NCI-H1930 (cell line): ENCODE results near the gene ARHGAP22.

ENCODE experiments used
- DNase-seq, 2 experiments: peaks; one replicate each; lab custom pipeline; 2025; lab: John Stamatoyannopoulos, UW

Gene ARHGAP22

DNA sequence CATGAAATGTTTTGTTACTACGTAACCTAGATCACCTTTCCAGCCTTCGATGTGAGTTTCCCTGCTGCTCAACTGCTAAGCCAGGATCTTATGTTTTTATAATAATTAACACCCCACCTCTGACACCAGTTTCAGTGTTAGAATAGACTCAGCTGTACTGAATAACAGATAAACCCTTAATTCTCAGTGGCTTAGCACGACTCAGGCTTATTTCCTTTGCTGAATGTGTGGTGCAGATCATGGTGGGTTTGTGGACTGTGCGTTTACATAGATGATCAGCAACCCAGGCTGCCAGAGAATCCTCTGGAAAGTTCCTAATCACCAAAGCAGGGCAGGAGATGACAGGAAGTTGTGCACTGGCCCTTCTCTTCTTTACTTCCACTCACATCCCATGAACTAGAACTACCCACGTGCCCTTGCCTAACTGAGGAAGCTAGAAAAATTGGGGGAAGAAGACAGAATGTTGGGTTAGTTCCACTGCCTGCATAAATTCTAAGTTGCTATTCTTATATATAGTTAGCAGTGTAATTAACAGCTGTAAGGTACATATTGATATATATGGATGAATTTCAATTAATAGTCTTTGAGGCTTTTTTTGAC, 186.6 kb downstream of the ARHGAP22 start:
- no peak for DNase-seq

GRCh38 chr10:48417374-48417773, 187.5 kb downstream of the ARHGAP22 start:
- no peak for DNase-seq

- DNase-seq, result no peak
Observed at GRCh38 chr10:48416584-48417232, 188.2 kb downstream of the ARHGAP22 start.

GRCh38 chr10:48414778-48415177, 190.1 kb downstream of the ARHGAP22 start:
- no peak for DNase-seq

DNA sequence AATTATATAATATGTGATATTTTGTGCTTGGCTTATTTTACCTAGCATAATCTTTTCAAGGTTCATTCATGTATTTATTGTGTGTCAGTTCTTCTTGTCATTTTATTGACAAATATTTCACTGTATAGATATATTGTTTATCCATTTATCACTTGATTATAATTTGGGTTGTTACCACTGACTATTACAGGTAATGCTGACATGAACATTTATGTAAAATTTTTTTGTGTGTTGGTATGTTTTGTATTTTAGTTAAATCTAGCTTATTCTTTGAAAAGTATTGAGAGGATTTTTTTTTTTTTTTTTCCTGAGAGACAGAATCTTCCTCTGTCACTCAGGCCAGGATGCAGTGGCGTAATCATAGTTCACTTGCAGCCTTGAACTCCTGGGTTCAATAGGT, 190.7 kb downstream of the ARHGAP22 start:
- DNase-seq, result no peak

DNA sequence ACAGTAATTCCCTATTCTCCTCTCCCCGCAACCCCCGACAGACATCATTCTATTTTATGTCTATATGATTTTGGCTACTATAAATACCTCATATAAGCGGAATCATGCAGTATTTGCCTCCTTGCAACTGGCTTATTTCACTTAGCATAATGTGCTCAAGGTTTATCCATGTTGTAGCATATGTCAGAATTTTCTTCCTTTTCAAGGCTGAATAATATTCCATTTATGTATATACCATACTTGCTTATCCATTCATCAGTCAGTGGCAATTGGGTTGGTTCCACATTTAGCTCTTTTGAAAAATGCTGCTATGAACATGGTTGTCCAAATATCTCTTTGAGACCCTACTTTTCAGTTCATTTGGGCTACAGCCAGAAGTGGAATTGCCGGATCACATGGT, 191.9 kb downstream of the ARHGAP22 start:
- DNase-seq, result no peak

- DNase-seq, result no peak
Observed at GRCh38 chr10:48412081-48412480, 192.8 kb downstream of the ARHGAP22 start.

- DNase-seq, result no peak
Observed at GRCh38 chr10:48411510-48411909, 193.4 kb downstream of the ARHGAP22 start.

DNA sequence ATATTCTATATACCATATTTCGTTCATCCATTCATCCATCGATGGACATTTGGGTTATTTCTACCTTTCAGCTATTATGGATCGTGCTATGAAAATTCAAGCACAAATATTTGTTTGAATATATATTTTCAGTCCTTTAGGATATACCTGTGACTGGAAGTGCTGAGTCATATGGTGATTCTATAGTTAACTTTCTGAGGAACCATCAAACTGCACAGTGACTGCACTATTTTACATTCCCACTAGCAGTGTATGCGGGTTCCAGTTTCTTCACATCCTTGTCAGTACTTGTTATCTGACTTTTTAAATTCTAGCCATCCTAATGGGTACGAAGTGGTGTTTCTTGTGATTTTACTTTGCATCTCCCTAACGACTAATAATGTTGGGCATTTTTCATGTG, 194.4 kb downstream of the ARHGAP22 start:
- no peak for DNase-seq

DNA sequence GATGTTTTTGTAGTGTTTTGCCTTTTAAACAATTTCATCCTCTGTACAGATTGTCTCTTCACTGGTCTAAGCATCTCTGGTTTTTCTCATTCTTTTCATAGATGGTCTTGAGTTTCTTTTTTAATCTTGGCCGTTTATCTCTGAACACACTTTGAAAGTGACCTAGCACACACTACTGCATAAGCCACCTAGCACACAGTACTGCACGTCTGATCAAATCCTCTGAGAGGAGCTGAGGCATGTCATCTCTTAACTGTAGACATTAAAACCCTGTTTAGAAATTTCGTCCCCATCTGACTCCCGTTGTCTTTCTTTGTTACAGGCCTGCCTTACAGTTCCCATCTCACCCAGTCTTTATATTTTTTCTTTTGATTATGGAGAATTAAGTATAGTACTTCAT, 198.2 kb downstream of the ARHGAP22 start:
- DNase-seq, result no peak

- DNase-seq, result no peak
Observed at GRCh38 chr10:48406204-48406603, 198.7 kb downstream of the ARHGAP22 start.

DNA sequence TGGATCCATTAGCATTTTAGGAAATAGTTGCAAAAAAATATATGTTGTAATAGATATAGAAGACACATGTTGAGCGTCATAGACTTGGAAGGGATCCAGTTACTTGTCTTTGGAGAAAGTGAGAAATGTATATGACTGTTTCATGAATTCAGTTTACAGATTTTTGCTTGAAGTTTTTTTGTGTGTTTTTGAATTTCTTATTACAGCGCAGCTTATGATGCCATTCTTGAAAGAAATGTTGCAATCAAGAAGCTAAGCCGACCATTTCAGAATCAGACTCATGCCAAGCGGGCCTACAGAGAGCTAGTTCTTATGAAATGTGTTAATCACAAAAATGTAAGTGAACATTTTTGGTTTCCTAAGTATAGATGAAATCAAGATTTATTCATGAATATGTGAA, 200.2 kb downstream of the ARHGAP22 start:
- no peak for DNase-seq

DNA sequence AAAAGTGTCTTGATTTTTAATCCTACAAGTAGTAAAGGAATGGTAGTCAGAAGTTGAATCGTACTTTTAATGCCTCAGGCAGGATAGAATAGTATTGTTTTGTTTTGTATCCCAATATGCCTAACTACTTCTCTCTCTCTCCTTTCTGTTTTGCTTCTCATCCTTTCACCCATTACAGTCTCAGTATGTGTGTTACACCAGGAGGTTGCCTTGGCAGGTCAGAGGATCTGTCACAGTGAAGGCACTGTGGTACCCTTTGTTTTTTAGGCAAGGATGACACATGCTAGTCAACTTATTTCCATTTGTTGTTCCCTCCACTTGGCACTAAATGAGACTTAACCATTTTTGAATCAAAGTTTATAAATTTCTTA, 204.0 kb downstream of the ARHGAP22 start:
- no peak for DNase-seq

DNA sequence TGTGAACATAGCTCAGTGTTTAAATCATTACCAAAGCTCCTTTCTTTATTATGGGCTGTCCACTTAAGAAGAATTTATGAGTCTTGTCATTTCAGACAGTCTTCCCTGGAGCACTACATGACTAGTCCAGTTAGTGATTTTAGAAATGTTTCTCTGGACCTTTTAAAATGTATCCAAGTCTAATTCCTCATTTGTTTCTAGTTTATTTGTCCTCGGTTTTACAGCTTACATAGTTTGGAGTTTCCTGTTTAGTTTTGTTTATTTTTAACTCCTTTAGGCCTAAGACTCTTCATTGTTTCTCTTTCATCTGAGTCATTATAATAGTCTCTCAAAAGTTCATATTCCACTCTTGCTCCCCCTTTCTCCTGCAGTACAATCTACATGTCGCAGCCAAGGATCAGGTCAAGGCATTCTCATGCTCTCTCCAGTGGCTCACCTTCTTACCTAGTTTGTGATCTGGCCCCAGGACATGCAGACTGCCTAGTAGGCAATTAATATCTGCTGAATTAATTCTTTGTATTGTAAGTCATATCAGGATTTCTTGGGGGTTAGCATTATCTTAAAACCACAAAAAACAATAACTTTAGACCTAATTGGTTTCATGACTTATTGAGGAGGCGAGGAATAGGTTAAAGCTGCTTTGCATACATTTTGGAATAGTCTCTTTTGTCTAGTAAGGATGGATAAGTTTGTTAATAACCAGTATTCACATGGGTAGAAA, 204.6 kb downstream of the ARHGAP22 start:
- DNase-seq, result no peak

- no peak for DNase-seq
Observed at GRCh38 chr10:48399551-48399950, 205.3 kb downstream of the ARHGAP22 start.

DNA sequence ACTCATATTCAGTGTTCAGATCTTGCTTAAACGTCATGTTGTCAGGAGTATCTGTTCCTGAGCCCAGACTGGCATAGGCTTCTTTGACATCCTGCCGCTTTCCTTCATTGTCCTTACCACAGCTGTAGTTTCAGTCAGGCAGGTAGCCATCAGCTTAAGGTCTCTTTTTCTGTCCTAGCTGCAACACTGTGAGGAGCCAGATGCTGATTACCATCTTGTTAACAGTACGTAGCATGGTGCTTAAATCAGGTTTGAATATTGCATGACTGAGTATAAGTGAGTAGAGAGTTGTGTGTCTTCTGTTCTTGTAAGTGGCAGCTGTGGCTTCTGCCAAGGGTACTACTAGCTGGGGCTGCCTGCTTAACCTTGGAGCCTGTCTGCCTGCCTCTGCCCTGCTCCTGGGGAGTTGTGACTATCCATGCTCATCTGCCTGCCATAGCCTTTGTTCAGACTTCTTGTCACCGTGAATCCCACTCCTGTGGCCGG, 205.8 kb downstream of the ARHGAP22 start:
- no peak for DNase-seq

- DNase-seq, result no peak
Observed at GRCh38 chr10:48398261-48398660, 206.6 kb downstream of the ARHGAP22 start.
